ENCODE data around the gene PSAT1. TPM values are rescaled to one million over a fixed set of nuclear protein-coding genes. Genes with fewer than 3 reads are reported as not detected.

PSAT1 gene
- total RNA-seq, 1 experiment from 2014 or later, result 226 TPM

DNA sequence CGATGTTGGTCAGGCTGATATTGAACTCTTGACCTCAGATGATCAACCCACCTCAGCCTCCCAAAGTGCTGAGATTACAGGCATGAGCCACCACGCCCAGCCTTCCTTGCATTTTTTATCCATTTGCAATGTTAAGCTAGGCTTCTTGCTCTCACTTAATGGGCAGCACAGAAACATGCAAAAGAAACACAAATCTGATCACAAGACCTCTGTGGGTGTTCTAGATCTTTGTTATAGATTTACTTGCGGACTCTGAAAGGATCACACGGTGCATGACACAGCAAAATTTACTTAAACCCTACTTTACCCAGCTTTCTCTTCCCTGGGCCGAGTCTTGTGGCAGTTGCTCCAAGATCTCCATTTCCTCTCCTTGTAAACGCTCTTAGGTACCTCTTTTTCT lies 71.3 kb downstream of the PSAT1 start:
- no peak for TF ChIP-seq SRF (IDR thresholded peaks at IDR 0.05; ENCODE audit: low read depth)
- no peak for TF ChIP-seq EZH2 (IDR thresholded peaks at IDR 0.05)
- TF ChIP-seq CBX3 (IDR thresholded peaks at IDR 0.05; ENCODE audit: low read depth), result no peak
- TF ChIP-seq FOSL1 (IDR thresholded peaks at IDR 0.05; ENCODE audit: low read depth), result no peak
- TF ChIP-seq RAD21 (IDR thresholded peaks at IDR 0.05; ENCODE audit: low read depth), result no peak
- TF ChIP-seq ZFX (IDR thresholded peaks at IDR 0.05), result no peak
- TF ChIP-seq, protein P1, sequence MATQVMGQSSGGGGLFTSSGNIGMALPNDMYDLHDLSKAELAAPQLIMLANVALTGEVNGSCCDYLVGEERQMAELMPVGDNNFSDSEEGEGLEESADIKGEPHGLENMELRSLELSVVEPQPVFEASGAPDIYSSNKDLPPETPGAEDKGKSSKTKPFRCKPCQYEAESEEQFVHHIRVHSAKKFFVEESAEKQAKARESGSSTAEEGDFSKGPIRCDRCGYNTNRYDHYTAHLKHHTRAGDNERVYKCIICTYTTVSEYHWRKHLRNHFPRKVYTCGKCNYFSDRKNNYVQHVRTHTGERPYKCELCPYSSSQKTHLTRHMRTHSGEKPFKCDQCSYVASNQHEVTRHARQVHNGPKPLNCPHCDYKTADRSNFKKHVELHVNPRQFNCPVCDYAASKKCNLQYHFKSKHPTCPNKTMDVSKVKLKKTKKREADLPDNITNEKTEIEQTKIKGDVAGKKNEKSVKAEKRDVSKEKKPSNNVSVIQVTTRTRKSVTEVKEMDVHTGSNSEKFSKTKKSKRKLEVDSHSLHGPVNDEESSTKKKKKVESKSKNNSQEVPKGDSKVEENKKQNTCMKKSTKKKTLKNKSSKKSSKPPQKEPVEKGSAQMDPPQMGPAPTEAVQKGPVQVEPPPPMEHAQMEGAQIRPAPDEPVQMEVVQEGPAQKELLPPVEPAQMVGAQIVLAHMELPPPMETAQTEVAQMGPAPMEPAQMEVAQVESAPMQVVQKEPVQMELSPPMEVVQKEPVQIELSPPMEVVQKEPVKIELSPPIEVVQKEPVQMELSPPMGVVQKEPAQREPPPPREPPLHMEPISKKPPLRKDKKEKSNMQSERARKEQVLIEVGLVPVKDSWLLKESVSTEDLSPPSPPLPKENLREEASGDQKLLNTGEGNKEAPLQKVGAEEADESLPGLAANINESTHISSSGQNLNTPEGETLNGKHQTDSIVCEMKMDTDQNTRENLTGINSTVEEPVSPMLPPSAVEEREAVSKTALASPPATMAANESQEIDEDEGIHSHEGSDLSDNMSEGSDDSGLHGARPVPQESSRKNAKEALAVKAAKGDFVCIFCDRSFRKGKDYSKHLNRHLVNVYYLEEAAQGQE (IDR thresholded peaks at IDR 0.05; ENCODE audit: low read depth), result no peak
- no peak for TF ChIP-seq ZNF274 (IDR thresholded peaks at IDR 0.05; ENCODE audit: low read depth, low read length)
- no peak for TF ChIP-seq JUND (IDR thresholded peaks at IDR 0.05)
- H3K27ac ChIP-seq (ENCODE audit: low read depth, low read length), result no peak overlapping the region
- H3K27me3 ChIP-seq (ENCODE audit: insufficient read depth, low read length), result peaks cover 10% of the 10 kb centered on the region; the same call in 1 of the 2 replicates
- peak overlapping the region; percentile 26; the same call in 1 of the 2 replicates for H3K4me2 ChIP-seq (ENCODE audit: low read length)
- no peak overlapping the region for H3K9ac ChIP-seq (ENCODE audit: low read length)
- H3K4me1 ChIP-seq (ENCODE audit: control insufficient read depth in 1 of 2, insufficient read depth in 2 of 2, low read length in 2 of 2), result peaks cover 0 to 8% of the 10 kb centered on the region in 2 experiments; a peak in 1 of 4 replicates
- H3K36me3 ChIP-seq (ENCODE audit: control insufficient read depth in 1 of 2, insufficient read depth in 2 of 2, low read length in 2 of 2), result no peaks in the 10 kb centered on the region
- ChIA-PET CTCF (interaction anchor here (1.2 to 2.1 kb wide), 4 partner anchors 10 to 219 kb away, joined by 3 to 8 read pairs (median 5); no protein-coding TSS in a partner anchor), POLR2A (no interaction called here), RAD21 (ENCODE audit: low non-redundant PET in 1 of 2, low total read pairs in 2 of 2, uncharacterized antibody in 2 of 2, unreplicated experiment in 2 of 2) (no interaction called here)
- H4K20me1 ChIP-seq (ENCODE audit: insufficient read depth), result no peaks in the 10 kb centered on the region
- intact Hi-C loops (cut with micrococcal nuclease), result loop anchor here (10.0 kb wide), 1 partner anchor 393 kb away; no protein-coding TSS in a partner anchor
- no peak overlapping the region for H2AFZ ChIP-seq (ENCODE audit: low read depth, low read length, poor library complexity, severe bottlenecking)
- DNase-seq (ENCODE audit: low read depth, low spot score) (no peak), ATAC-seq (no peak)
- H3K4me3 ChIP-seq (replicated peaks in 1 of 2; ENCODE audit: low read depth in 1 of 2, low read length in 2 of 2), result no peak overlapping the region
- no peaks in the 10 kb centered on the region for H3K9me2 ChIP-seq (ENCODE audit: insufficient read depth)
- H3K9me3 ChIP-seq (ENCODE audit: control insufficient read depth in 1 of 2, insufficient read depth in 1 of 2, low read depth in 1 of 2, low read length in 2 of 2), result no peaks in the 10 kb centered on the region
- no peaks in the 10 kb centered on the region for H3K79me2 ChIP-seq (ENCODE audit: insufficient read depth, low read length)
- no TSS peak for BruUV-seq (replicated peaks)

Measured in HCT116 (cell line).